Right forelimb (tissue), 1 donor: ENCODE measurements around the gene RPL15.

ENCODE experiments used
- DNase-seq: peaks from one replicate; pipeline ENCODE4 v3.0.0-alpha.2; 2018

RPL15 gene

DNA sequence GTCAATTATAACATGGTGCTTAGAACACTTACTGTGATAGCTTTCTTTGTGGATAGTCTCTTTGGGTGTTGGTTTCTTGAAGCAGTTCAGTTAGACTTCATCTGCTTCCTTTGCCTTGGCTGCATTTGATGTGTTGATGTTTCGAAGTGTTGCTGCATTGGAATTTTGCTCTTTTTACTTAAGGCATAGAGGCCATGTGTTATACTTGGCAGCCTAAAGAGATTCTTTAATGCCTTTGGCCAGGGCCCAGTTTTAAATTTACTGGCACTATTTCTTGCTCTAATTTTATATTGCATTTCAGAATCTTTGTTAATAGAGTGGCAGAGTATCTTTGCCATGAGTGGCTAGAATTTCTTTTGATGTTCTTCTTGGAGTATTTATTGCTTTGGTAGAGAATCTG lies 49.4 kb downstream of the RPL15 start:
- no peak for DNase-seq

DNA sequence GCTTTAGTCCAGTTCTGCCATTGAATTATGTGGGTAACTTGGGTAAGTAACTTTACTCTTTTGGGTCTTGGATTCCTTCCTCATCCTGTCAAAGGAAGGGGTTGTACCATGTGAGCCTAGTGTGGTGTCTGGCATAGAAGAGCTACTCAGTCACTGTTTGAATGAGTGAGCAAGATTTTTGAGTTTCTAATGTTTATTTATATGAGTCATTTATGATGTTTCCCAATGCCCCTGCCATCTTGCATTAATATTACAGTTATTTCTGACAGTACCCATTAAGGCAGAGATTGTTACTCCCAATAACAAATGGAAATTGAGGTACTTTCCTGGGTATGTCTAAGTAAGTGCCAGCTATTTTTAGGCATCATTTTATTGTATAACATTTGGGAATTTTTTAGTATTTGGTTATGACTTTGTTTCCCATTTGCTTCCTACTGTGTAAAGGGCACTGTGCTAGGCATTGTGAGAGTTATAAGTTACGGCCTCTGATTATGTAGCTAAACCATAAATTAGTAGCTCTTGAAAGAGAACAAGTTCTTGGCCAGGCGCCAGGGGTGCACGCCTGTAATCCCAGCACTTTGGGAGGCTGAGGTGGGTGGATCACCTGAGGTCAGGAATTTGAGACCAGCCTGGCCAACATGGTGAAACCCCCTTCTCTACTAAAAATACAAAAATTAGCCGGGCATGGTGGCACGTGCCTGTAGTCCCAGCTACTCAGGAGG lies 51.7 kb downstream of the RPL15 start:
- no peak for DNase-seq

DNA sequence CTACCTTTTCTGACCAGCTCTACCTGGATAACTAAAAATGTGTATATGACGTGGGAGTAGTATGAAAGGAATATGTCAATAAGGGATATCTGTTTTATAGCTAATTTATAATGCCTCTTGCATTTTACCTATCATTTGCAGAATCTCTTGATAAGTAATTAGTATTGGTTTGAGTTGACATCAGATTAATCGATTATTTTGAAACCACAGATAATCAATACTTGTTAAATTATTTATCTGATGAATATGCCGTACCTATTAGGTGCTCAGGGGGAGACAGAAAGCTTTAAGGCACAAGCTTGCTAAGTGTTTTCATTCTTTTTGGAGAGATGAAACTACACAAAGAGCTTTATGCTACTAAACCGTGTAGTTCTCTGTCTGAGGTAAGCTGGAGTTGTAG lies 52.5 kb downstream of the RPL15 start:
- DNase-seq, result no peak
